HG02759 (cell line): ENCODE measurements around the gene MYCN.

Experiments used
- ATAC-seq: cut with Tn5 transposase; IDR thresholded peaks from one replicate; pipeline ENCODE4 v1.9.1; 2021; ENCODE audit warnings: mild to moderate bottlenecking, moderate library complexity; ENCODE audit not compliant: unreplicated experiment

MYCN gene

GRCh38 chr2:15974565-15975260 is 34.4 kb downstream of the MYCN start:
- ATAC-seq, result no peak

GRCh38 chr2:15975261-15975600 is 34.9 kb downstream of the MYCN start:
- no peak for ATAC-seq

- no peak for ATAC-seq
Measured at GRCh38 chr2:15975676-15976075, 35.3 kb downstream of the MYCN start.

GRCh38 chr2:15976354-15976753 is 36.0 kb downstream of the MYCN start:
- no peak for ATAC-seq

GRCh38 chr2:15979051-15979758 is 38.9 kb downstream of the MYCN start:
- no peak for ATAC-seq

- ATAC-seq, result no peak
Measured at GRCh38 chr2:15979759-15980604, 39.6 kb downstream of the MYCN start.

GRCh38 chr2:15980605-15981098 is 40.3 kb downstream of the MYCN start:
- ATAC-seq, result no peak

- ATAC-seq, result no peak
Measured at GRCh38 chr2:15981646-15982045, 41.3 kb downstream of the MYCN start.

- ATAC-seq, result no peak
Measured at GRCh38 chr2:15982285-15983044, 42.1 kb downstream of the MYCN start.

- ATAC-seq, result no peak
Measured at GRCh38 chr2:15983496-15983895, 43.1 kb downstream of the MYCN start.

GRCh38 chr2:15984368-15985255 is 44.3 kb downstream of the MYCN start:
- ATAC-seq, result no peak

- ATAC-seq, result no peak
Measured at GRCh38 chr2:15985531-15985930, 45.2 kb downstream of the MYCN start.

- ATAC-seq, result no peak
Measured at GRCh38 chr2:15986068-15986560, 45.8 kb downstream of the MYCN start.

GRCh38 chr2:15986644-15987043 is 46.3 kb downstream of the MYCN start:
- ATAC-seq, result no peak

- ATAC-seq, result no peak
Measured at GRCh38 chr2:15988733-15989132, 48.4 kb downstream of the MYCN start.

- ATAC-seq, result no peak
Measured at GRCh38 chr2:15989559-15989958, 49.2 kb downstream of the MYCN start.

- ATAC-seq, result no peak
Measured at GRCh38 chr2:15990151-15991101, 50.1 kb downstream of the MYCN start.

- no peak for ATAC-seq
Measured at GRCh38 chr2:15991231-15991630, 50.9 kb downstream of the MYCN start.
